Mesothelial cell of epicardium (in vitro differentiated cells): ENCODE data around the gene AFAP1L2. TPM values are rescaled to one million over a fixed set of nuclear protein-coding genes. Genes with fewer than 3 reads are reported as not detected.
A peak's percentile ranks its signal among the peaks of the same experiment; 100 is the strongest.

Source experiments
- DNase-seq, 2 experiments: peaks; one replicate each; pipeline ENCODE4 v3.0.0; 2021; ENCODE audit warnings: low spot score in 2 of 2; ENCODE audit not compliant: unreplicated experiment in 2 of 2
- H3K27ac Mint-ChIP-seq: 2 replicates; pipeline ENCODE4 v1.8.0; 2021; ENCODE audit warnings: mixed read lengths
- H3K27me3 Mint-ChIP-seq: 2 replicates; pipeline ENCODE4 v1.8.0; 2021; ENCODE audit warnings: low read depth, mixed read lengths
- H3K36me3 Mint-ChIP-seq: 2 replicates; pipeline ENCODE4 v1.8.0; 2021; ENCODE audit warnings: mixed read lengths
- H3K4me1 Mint-ChIP-seq: 2 replicates; pipeline ENCODE4 v1.8.0; 2021; ENCODE audit warnings: mixed read lengths
- H3K4me3 Mint-ChIP-seq: 2 replicates; pipeline ENCODE4 v1.8.0; 2021; ENCODE audit warnings: mild to moderate bottlenecking, moderate library complexity, mixed read lengths
- H3K9me3 Mint-ChIP-seq: 2 replicates; pipeline ENCODE4 v1.8.0; 2021; ENCODE audit warnings: mixed read lengths
- CTCF ChIP-seq: fragments of 200-600 bp; sonication (generic); IDR thresholded peaks from one replicate; pipeline ENCODE4 v1.5.0; 2021; ENCODE audit warnings: antibody characterized with exemption; ENCODE audit not compliant: unreplicated experiment
- total RNA-seq: library from RNA; stranded (reverse); gene quantifications from 3 replicates; pipeline ENCODE4 v1.2.1, GENCODE V29; 2021

The AFAP1L2 gene
- total RNA-seq, 1 donor from 2014 or later, result 5.7 TPM

GRCh38 chr10:114367351-114368056, 36.8 kb downstream of the AFAP1L2 start:
- DNase-seq, result no peak
- Mint-ChIP-seq H3K9me3 (peaks cover 5% of the 10 kb centered on the region), H3K4me1 (peaks cover 26% of the 10 kb centered on the region), H3K36me3 (no peaks in the 10 kb centered on the region), H3K27me3 (no peaks in the 10 kb centered on the region), H3K4me3 (no peak overlapping the region), H3K27ac (peak overlapping the region; percentile 90)
- TF ChIP-seq CTCF, result no peak

GRCh38 chr10:114364726-114365125, 39.6 kb downstream of the AFAP1L2 start:
- Mint-ChIP-seq H3K4me1 (peaks cover 26% of the 10 kb centered on the region), H3K9me3 (peaks cover 8% of the 10 kb centered on the region), H3K36me3 (no peaks in the 10 kb centered on the region), H3K4me3 (no peak overlapping the region), H3K27ac (no peak overlapping the region), H3K27me3 (no peaks in the 10 kb centered on the region)
- TF ChIP-seq CTCF, result no peak
- no peak for DNase-seq

- H3K4me1 Mint-ChIP-seq, result peaks cover 26% of the 10 kb centered on the region
- no peaks in the 10 kb centered on the region for H3K27me3 Mint-ChIP-seq
- no peak for TF ChIP-seq CTCF
- no peak overlapping the region for H3K4me3 Mint-ChIP-seq
- no peak for DNase-seq
- no peaks in the 10 kb centered on the region for H3K36me3 Mint-ChIP-seq
- H3K9me3 Mint-ChIP-seq, result peaks cover 8% of the 10 kb centered on the region
- no peak overlapping the region for H3K27ac Mint-ChIP-seq
Measured at GRCh38 chr10:114363745-114364454, 40.4 kb downstream of the AFAP1L2 start.

- H3K27me3 Mint-ChIP-seq, result no peaks in the 10 kb centered on the region
- no peak for TF ChIP-seq CTCF
- H3K36me3 Mint-ChIP-seq, result no peaks in the 10 kb centered on the region
- H3K9me3 Mint-ChIP-seq, result peaks cover 8% of the 10 kb centered on the region
- no peak overlapping the region for H3K27ac Mint-ChIP-seq
- H3K4me1 Mint-ChIP-seq, result peaks cover 20% of the 10 kb centered on the region
- no peak overlapping the region for H3K4me3 Mint-ChIP-seq
- no peak for DNase-seq
Measured at GRCh38 chr10:114362826-114363355, 41.4 kb downstream of the AFAP1L2 start.

GRCh38 chr10:114359953-114360345, 44.4 kb downstream of the AFAP1L2 start:
- peaks cover 8% of the 10 kb centered on the region for H3K9me3 Mint-ChIP-seq
- no peak overlapping the region for H3K4me3 Mint-ChIP-seq
- DNase-seq, result no peak
- H3K27ac Mint-ChIP-seq, result no peak overlapping the region
- peaks cover 7% of the 10 kb centered on the region for H3K4me1 Mint-ChIP-seq
- TF ChIP-seq CTCF, result no peak
- no peaks in the 10 kb centered on the region for H3K27me3 Mint-ChIP-seq
- no peaks in the 10 kb centered on the region for H3K36me3 Mint-ChIP-seq
